T-helper 2 cell treated with Interferon-gamma antibody and Interleukin-4, amounts not matched to agents 5 μg/mL and 100 μg/mL, for 36 hours (primary cell): ENCODE results near the gene LDLRAD4.

ENCODE experiments used
- DNase-seq: peaks from one replicate; pipeline ENCODE4 v3.0.0; 2021; ENCODE audit warnings: low spot score
- H3K27ac Mint-ChIP-seq: one replicate; pipeline ENCODE4 v1.8.0; 2021; ENCODE audit warnings: mild to moderate bottlenecking, mixed read lengths
- H3K27me3 Mint-ChIP-seq: one replicate; pipeline ENCODE4 v1.8.0; 2021; ENCODE audit warnings: low read depth, mixed read lengths
- H3K36me3 Mint-ChIP-seq: one replicate; pipeline ENCODE4 v1.8.0; 2021; ENCODE audit warnings: low read depth, mixed read lengths
- H3K4me1 Mint-ChIP-seq: one replicate; pipeline ENCODE4 v1.8.0; 2021; ENCODE audit warnings: low read depth, mixed read lengths
- H3K4me3 Mint-ChIP-seq: one replicate; pipeline ENCODE4 v1.8.0; 2022; ENCODE audit warnings: mild to moderate bottlenecking, moderate library complexity, mixed read lengths
- H3K9me3 Mint-ChIP-seq: one replicate; pipeline ENCODE4 v1.8.0; 2021; ENCODE audit warnings: mixed read lengths

Gene LDLRAD4

DNA sequence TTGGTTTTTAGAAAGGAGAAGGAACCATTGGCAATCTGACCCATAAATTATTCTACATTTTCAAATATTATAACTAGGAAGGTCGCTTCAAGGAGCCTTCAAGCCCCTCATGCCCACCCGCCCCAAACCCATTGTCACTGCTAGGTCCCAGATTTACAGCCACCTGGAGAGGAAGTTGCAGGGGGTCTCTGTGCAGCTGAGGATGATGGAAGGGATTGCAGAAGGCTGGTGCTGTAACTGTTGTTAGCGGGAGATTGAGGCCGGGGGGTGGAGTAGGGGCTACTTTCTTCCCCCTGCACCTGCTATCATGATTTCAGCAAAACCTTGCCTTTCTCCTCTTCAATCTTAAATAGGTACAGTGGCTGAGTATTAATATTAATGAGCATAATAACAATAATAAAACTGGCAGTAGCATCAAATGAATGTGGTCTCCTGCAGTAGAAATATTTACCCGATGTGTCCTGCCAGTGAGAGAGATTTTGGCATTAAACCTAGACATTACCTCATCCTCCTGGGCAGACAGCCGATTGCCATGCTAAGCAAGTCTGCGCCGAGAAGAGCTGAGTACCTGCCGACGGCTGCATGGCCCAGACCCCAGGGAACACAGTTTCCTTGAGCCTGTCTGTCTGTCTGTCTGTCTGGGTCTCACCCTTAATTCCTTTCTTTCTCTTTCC is 282.4 kb downstream of the LDLRAD4 start:
- Mint-ChIP-seq H3K27me3 (no peaks in the 10 kb centered on the region), H3K4me1 (peaks cover 20% of the 10 kb centered on the region), H3K36me3 (peaks cover 38% of the 10 kb centered on the region), H3K27ac (no peak overlapping the region), H3K4me3 (no peak overlapping the region), H3K9me3 (peaks cover 16% of the 10 kb centered on the region)
- DNase-seq, result no peak

DNA sequence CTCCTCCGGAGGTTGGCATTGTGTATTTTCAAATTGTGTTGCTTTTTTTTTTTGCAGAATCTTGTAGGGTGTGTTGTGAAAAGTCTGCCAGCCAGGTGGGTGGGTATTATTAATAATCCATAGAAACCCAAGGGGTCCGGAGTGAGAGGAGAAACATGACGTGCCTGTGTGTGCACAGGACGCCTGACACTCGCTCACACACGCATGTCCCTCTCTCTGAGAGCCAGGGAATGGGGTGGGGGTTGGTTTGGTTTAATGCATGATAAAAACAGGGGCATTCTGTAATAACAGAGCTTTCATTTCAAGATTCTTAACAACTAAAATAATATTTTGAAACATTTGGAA is 283.0 kb downstream of the LDLRAD4 start:
- Mint-ChIP-seq H3K4me3 (no peak overlapping the region), H3K9me3 (peaks cover 16% of the 10 kb centered on the region), H3K27me3 (no peaks in the 10 kb centered on the region), H3K4me1 (peaks cover 20% of the 10 kb centered on the region), H3K27ac (no peak overlapping the region), H3K36me3 (peaks cover 35% of the 10 kb centered on the region)
- no peak for DNase-seq

DNA sequence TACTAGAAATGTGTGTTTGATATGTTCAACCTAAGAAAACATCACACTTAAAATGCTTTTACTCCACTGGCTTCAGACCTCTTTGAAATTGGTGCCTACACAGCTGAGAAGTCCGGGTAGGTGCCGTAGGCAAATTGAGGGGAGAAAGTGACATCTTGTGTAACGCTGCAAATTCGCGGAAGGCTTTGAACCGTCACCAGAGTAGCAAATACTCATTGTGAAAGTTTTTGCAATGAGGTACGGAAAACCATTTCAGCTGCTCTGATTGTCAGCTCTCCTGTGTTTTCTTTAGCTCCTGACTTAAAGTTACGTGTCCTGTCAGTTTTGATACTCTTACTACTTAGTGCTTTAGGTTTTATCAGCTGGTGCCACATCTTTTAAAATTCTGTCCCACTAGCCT is 283.3 kb downstream of the LDLRAD4 start:
- H3K4me3 Mint-ChIP-seq, result no peak overlapping the region
- H3K27ac Mint-ChIP-seq, result no peak overlapping the region
- peaks cover 20% of the 10 kb centered on the region for H3K4me1 Mint-ChIP-seq
- peak; percentile 36 for DNase-seq
- no peaks in the 10 kb centered on the region for H3K27me3 Mint-ChIP-seq
- H3K36me3 Mint-ChIP-seq, result peaks cover 35% of the 10 kb centered on the region
- H3K9me3 Mint-ChIP-seq, result peaks cover 16% of the 10 kb centered on the region

- Mint-ChIP-seq H3K4me1 (peaks cover 20% of the 10 kb centered on the region), H3K9me3 (peaks cover 16% of the 10 kb centered on the region), H3K36me3 (peaks cover 32% of the 10 kb centered on the region), H3K4me3 (no peak overlapping the region), H3K27me3 (no peaks in the 10 kb centered on the region), H3K27ac (no peak overlapping the region)
- DNase-seq, result no peak
Measured at GRCh38 chr18:13502585-13502984, 284.0 kb downstream of the LDLRAD4 start.

DNA sequence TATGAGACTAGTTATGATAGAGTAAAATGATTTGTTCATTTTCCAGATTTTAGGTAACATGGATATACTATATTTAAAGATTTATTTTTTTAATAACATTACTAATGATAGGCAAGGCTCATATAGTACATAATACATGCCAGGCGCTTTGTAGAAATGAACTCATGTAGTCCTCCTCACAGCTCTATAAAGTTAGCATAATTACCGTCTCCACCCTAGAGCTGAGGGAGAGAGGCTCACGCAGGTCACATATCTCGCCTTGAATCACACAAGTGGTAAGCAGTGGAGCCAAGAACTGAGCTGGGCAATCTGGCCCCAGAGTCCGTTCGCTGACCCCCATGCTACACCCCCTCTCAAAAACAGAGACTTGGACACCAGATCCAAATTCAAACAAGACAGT is 285.3 kb downstream of the LDLRAD4 start:
- no peak for DNase-seq
- Mint-ChIP-seq H3K9me3 (peaks cover 11% of the 10 kb centered on the region), H3K4me1 (peaks cover 20% of the 10 kb centered on the region), H3K27ac (no peak overlapping the region), H3K27me3 (no peaks in the 10 kb centered on the region), H3K4me3 (no peak overlapping the region), H3K36me3 (peaks cover 25% of the 10 kb centered on the region)

GRCh38 chr18:13505780-13506345 is 287.3 kb downstream of the LDLRAD4 start:
- H3K9me3 Mint-ChIP-seq, result no peaks in the 10 kb centered on the region
- H3K27me3 Mint-ChIP-seq, result no peaks in the 10 kb centered on the region
- H3K27ac Mint-ChIP-seq, result no peak overlapping the region
- DNase-seq, result no peak
- peaks cover 16% of the 10 kb centered on the region for H3K4me1 Mint-ChIP-seq
- peaks cover 21% of the 10 kb centered on the region for H3K36me3 Mint-ChIP-seq
- no peak overlapping the region for H3K4me3 Mint-ChIP-seq

GRCh38 chr18:13510594-13510993 is 292.0 kb downstream of the LDLRAD4 start:
- H3K4me3 Mint-ChIP-seq, result no peak overlapping the region
- H3K4me1 Mint-ChIP-seq, result peaks cover 21% of the 10 kb centered on the region
- H3K36me3 Mint-ChIP-seq, result peaks cover 23% of the 10 kb centered on the region
- H3K27me3 Mint-ChIP-seq, result no peaks in the 10 kb centered on the region
- DNase-seq, result no peak
- H3K9me3 Mint-ChIP-seq, result no peaks in the 10 kb centered on the region
- H3K27ac Mint-ChIP-seq, result no peak overlapping the region

- Mint-ChIP-seq H3K9me3 (no peaks in the 10 kb centered on the region), H3K27ac (no peak overlapping the region), H3K4me1 (peaks cover 19% of the 10 kb centered on the region), H3K4me3 (no peak overlapping the region), H3K27me3 (no peaks in the 10 kb centered on the region), H3K36me3 (peaks cover 26% of the 10 kb centered on the region)
- DNase-seq, result no peak
Measured at GRCh38 chr18:13511961-13512577, 293.5 kb downstream of the LDLRAD4 start.

GRCh38 chr18:13513021-13513420 is 294.5 kb downstream of the LDLRAD4 start:
- DNase-seq, result no peak
- no peak overlapping the region for H3K4me3 Mint-ChIP-seq
- peaks cover 31% of the 10 kb centered on the region for H3K36me3 Mint-ChIP-seq
- no peaks in the 10 kb centered on the region for H3K27me3 Mint-ChIP-seq
- H3K9me3 Mint-ChIP-seq, result peaks cover 2% of the 10 kb centered on the region
- no peak overlapping the region for H3K27ac Mint-ChIP-seq
- H3K4me1 Mint-ChIP-seq, result peaks cover 19% of the 10 kb centered on the region

DNA sequence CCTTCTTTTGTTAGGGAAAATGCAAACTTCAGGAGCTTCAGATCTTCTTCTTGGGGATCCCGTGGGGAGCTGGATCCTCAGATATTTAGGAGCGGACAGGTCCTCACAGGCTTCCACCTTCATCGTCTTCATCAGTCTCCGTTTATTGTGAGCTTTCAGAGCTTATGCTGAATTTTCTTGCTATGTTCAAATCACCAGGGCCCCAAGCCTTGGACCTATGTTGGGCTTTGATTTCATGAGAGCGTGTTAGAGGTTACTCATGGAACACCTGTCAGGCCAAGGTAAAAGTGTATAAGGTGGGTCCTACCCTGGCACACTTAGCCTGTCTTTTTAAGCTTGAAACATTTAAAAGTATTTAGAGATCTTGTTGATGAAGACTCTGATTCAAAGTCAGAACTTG is 294.9 kb downstream of the LDLRAD4 start:
- Mint-ChIP-seq H3K9me3 (peaks cover 6% of the 10 kb centered on the region), H3K36me3 (peaks cover 36% of the 10 kb centered on the region), H3K4me1 (peaks cover 19% of the 10 kb centered on the region), H3K27ac (no peak overlapping the region), H3K27me3 (no peaks in the 10 kb centered on the region), H3K4me3 (no peak overlapping the region)
- DNase-seq, result no peak

GRCh38 chr18:13514558-13514957 is 296.0 kb downstream of the LDLRAD4 start:
- H3K27ac Mint-ChIP-seq, result no peak overlapping the region

GRCh38 chr18:13516855-13517254 is 298.3 kb downstream of the LDLRAD4 start:
- no peak for DNase-seq
- peaks cover 7% of the 10 kb centered on the region for H3K9me3 Mint-ChIP-seq
- H3K27ac Mint-ChIP-seq, result no peak overlapping the region
- no peaks in the 10 kb centered on the region for H3K27me3 Mint-ChIP-seq
- H3K36me3 Mint-ChIP-seq, result peaks cover 25% of the 10 kb centered on the region
- no peak overlapping the region for H3K4me3 Mint-ChIP-seq
- peaks cover 15% of the 10 kb centered on the region for H3K4me1 Mint-ChIP-seq

More at GRCh38 chr18:13514558-13514957, 296.0 kb downstream of the LDLRAD4 start:
- no peak for DNase-seq
- Mint-ChIP-seq H3K9me3 (peaks cover 7% of the 10 kb centered on the region), H3K4me3 (no peak overlapping the region), H3K4me1 (peaks cover 19% of the 10 kb centered on the region), H3K36me3 (peaks cover 32% of the 10 kb centered on the region), H3K27me3 (no peaks in the 10 kb centered on the region)

DNA sequence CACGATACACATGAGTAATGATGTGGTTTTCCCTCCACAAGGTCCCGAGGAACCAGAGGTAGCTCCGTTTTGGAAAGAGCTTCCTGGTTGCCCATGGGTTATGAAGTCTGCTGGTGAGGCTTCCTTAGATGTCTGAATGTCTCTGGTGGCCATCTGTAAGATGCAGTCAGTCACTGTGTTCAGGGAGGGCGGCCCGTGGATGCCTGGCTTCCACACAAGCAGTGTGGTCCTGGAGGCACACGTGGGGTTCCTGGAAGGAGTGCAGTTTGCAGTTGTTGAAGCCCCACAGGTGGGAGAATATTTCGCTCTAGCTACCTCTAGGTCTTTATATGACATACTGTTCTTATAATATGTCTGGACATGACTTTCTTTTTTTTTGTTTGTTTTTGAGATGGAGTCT is 298.8 kb downstream of the LDLRAD4 start:
- Mint-ChIP-seq H3K4me3 (no peak overlapping the region), H3K9me3 (peaks cover 7% of the 10 kb centered on the region), H3K36me3 (peaks cover 25% of the 10 kb centered on the region), H3K27me3 (no peaks in the 10 kb centered on the region), H3K4me1 (peaks cover 10% of the 10 kb centered on the region), H3K27ac (no peak overlapping the region)
- no peak for DNase-seq

GRCh38 chr18:13518382-13518781 is 299.8 kb downstream of the LDLRAD4 start:
- peaks cover 7% of the 10 kb centered on the region for H3K9me3 Mint-ChIP-seq
- no peak overlapping the region for H3K27ac Mint-ChIP-seq
- no peak for DNase-seq
- peaks cover 25% of the 10 kb centered on the region for H3K36me3 Mint-ChIP-seq
- H3K4me1 Mint-ChIP-seq, result peaks cover 2% of the 10 kb centered on the region
- no peaks in the 10 kb centered on the region for H3K27me3 Mint-ChIP-seq
- no peak overlapping the region for H3K4me3 Mint-ChIP-seq
